Activated CD8-positive, alpha-beta memory T cell treated with anti-CD3 and anti-CD28 coated beads, Interleukin-2, amount 50 U/mL, for 24 hours (primary cell): ENCODE data around the gene TMEM119.

Experiments
- DNase-seq: peaks from one replicate; pipeline ENCODE4 v3.0.0-alpha.2; 2020; ENCODE audit errors: extremely low read depth

Gene TMEM119, protein sequence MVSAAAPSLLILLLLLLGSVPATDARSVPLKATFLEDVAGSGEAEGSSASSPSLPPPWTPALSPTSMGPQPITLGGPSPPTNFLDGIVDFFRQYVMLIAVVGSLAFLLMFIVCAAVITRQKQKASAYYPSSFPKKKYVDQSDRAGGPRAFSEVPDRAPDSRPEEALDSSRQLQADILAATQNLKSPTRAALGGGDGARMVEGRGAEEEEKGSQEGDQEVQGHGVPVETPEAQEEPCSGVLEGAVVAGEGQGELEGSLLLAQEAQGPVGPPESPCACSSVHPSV

DNA sequence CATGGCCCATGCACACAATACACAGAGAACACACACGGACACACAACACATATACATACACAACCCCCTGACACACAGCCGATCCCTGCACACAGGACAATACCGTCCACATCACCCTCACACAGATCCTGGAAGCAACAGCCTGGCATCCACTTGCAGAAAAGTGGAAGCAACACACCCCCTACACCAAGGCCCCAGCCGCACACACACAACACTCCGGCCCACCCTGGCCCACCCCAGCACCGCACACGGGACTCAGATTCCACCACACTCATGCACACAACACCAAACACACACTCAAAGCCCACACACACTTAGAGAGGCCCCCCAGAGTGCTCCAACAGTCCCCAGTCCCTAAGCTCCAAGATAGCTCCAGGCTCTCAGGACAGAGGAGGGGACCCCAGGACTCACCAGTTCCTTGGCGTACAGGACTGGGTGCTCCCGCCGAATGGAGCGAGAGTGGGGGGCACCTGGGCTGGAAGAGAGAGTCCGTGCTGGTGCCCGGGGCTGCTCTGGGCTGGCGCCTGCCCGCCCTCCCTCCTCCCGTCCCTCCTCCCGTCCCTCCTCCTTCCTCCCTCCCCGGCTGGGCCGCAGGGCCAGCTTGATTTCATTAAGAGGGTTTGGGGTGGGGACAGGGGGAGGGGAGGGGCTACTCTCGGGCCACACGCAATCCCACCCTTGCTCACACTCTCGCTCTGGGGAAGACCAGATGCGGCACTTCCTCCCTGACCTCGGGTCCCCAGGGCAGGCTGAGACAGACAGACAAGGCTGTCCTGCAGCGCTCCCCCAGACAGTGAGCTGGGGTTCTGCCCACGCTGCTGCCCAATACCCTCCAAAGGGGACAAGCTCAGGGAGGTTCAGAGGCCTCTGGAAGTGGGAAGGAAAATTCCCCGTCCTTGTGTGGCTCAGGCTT lies at the start of gene TMEM119:
Gene TMEM119, minus strand, starts transcription at position 526 of the 913 bp plus-strand sequence. CDS start 5,701 bp downstream, outside the sequence.
- no peak for DNase-seq

DNA sequence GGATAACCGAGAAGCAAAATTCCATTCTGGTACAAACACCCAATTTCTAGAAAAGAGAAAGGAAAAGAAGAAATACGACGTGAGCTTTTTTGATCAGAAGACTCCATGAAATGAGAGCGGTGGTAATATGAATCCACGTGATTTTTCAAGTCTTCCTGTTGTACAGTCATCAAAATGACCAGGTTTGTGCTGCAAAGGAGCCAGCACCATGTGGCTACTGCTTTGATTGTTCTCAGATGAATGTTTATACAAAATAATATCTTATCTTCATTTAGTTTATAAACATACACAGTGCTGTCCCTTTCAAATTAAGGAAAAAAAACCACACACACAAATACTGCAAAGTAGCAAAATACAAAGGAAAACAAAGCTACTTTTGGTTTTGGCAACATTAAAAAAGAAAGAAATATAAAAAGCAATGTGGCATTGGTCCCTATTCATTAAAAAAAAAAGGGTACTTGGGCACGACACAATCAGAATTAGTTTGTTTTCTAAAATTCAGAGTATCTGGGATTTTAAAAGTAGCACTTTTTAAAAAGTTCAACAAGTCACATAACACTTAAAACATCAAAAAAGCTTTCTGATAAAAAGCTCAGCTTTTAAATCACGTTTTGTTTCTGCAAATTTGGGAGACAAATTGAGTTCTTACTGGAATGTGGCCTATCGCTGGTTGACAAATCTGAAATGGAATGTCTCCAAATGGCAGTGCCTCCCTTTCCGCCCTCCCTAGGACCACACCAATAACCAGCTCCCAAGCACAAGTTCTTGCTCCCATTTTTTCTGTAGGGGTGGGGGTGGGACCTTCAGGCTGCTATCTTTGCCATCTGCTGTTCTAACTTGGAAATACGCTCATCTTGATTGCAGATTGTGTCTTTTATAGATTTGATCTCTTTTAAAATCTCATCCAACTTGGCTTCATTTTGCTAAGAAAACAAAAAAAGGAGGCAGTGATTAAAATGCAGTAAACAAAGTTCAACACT lies 49.0 kb upstream of the TMEM119 start:
- DNase-seq = no peak

DNA sequence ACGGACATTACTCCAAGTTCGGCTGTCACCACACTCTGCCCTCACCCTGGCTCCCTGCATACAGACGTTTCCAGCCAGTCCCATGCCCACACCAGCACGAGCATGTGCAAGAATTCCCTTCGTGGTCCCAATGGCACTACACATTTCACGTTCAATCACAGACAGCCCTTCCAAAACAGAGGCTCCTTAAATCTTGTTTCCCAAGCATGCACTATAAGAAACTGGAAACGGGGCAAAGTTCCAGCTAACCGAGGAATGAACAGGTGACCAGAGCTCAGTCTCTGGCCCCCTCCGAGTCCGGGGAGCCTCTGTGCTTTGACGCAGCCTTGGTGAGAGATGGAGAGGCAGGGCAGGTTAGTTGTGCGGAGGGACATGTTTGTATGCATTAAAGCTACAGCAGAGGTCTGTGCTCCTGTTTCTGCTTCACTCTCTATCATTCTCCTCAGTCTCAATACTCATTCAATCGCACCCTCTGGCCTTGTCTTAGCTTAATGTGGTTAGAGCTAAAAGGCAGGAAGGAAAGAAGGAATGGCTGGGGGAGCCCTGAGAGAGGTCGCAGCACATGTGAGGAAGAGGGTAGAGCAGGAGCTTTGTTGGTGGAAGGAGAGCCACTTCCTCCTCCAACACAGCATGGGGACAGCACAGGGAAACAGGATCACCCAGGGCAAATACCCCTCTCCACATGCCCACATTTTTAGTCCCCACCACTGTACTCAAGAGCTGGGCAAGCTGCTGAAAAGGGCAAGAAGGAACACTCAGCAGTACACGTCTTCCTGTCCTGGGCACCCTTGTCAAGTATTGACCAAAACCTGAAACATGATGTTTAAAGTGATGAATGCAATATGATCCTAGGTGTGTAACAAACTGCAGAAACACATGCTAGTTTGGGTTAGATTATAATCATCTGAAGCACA lies 48.1 kb upstream of the TMEM119 start:
- DNase-seq = no peak

DNA sequence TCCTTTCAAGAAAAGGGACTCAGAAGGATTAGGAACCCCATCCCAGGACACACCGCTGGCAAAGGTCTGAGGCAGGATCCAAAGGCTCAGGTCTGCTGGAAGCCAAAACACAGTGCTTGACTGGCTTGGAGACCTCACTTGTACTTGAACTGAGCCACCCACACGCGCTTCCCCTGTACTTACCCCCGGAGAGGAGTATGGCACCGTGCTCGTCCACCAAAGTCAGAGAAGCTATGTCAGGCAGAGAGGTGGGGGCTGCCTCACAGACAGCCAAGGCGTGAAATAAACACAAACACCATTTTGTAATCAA lies 46.9 kb upstream of the TMEM119 start:
- no peak for DNase-seq

DNA sequence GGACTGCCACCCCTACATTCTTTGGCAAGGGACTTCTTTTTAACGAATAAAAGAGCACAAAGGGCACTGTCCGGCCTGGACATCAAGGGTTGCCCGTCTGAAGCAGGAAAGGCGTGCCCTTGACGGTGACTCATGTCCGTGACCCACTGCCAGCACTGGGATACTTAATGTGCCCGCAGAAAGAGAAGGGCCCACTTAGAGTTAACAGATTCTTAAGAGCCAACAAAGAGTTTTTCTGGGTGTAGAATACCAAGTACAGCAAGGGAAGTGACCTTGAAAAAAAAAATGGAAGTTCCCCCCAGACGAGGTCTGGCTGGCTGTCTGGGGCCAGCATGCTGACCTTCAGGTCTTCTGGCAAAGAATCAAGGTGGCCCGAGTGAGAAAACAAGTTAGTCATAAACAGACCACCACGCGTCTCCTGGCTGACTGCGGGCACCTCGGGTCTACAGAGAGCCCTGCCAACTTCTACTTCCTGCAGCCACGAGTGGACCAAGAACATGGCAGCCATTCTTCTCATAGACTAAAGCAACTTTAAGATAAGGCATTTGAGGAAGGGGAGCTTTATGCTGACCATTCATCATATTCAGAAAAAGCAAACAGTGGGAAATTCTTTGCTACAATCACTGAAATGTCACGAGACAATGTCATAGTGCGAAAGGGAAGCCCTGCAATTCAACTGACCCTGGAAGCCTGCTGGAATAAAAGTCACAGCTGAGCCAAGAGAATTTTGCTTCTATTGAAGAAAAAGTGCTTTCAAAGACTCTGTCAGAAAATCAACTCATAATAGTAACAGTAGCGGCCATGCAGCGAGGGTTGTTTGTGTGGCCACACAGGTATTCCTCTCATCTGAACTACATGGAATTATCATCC lies 46.3 kb upstream of the TMEM119 start:
- no peak for DNase-seq

DNA sequence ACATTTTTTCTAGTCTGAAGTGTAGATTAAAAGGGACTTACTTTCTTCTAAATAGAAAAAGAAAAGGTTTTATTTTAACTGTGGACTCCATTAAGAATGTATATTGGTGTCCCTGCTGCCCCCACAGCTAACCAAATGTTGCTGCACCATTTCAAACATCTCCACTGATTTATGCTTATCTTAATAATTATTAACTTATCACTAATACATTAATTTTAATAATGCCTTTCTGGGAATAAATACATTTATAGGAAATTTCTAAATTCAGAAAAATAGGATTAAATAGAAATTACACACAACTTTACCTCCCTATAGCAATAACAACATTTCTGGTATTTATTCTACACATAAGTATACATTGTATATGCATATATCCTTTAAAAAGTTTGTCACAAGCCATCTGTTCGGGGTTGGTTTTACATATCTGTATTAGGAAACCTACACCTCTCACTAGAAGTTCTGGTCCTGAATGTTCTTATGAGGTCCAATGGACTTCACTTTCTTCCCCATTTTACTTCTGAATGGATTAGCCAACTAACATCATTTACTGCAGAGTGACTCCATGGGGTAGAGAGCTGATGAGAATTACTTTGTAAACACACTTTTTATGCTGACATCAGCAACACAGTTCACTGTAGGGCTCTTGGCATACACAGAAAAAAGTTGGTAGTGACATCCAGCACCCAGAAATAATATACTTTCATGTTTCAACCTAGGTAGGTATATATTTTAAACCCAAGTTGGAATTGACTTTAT lies 45.2 kb upstream of the TMEM119 start:
- DNase-seq = no peak

DNA sequence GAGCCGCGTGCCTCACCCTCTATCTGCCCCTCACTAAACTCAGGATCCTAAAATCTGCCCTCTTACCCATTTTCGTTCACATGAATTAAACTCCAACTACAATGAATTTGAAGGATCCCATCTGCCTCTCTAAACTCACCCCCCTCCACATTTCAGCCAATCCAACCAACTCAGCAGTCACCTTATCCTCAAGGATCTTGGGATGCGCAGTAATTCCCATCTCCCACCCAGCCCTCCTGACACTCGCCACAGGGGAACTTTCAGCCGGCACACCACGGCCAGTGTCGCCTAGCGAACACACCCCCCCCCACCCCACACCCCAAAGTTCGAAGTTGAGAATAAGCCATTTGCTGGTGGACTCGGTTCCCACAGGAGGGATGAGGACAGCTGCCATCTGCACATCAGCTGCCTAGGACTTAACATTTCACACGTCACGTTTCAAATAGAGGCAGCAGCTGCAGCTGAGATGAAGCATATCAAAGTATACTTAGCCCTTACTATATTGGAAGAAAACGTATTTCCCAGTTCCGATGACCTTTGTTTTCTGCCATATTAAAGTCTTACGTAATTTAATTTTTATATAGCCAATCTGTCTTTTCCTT lies 44.5 kb upstream of the TMEM119 start:
- DNase-seq = no peak

DNA sequence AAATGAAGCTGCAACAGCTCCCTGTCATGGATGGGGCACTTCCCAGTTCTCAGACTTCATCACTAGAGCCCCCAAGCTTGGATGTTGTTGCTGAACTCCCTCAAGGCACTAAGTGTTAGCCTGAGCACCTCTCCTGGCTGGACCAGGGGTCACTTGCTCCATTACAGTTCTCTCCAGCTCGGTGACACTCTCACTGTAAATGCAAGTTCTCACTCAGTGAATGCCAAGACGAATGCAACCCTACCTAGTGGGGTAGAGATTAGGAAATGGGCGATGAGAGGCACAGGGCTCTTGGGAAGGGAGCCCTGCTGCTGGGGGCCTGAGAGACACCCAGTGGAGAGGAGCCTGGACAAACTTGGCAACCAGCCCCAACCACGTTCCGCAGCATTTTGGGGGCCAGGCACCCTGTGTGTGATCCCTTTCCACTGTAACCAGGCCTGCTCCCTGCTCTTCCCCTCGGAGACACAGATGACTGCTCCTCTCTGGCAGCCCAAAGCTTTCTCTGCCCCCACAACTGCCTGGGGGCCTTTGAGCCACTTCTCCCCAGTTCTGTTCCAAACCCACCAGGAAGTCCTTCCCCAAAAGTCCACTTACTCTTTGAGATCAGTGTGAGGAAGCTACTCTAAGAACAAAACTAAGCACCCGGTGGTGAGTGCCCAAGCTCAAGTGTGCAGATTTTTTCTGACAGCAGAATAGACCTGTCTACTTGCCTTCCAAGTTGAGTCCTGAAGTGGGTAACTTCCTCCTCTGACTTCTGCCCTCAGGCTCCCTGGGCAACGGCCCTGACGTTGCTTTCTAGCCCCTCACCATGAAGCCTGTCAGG lies 43.8 kb upstream of the TMEM119 start:
- DNase-seq = no peak

DNA sequence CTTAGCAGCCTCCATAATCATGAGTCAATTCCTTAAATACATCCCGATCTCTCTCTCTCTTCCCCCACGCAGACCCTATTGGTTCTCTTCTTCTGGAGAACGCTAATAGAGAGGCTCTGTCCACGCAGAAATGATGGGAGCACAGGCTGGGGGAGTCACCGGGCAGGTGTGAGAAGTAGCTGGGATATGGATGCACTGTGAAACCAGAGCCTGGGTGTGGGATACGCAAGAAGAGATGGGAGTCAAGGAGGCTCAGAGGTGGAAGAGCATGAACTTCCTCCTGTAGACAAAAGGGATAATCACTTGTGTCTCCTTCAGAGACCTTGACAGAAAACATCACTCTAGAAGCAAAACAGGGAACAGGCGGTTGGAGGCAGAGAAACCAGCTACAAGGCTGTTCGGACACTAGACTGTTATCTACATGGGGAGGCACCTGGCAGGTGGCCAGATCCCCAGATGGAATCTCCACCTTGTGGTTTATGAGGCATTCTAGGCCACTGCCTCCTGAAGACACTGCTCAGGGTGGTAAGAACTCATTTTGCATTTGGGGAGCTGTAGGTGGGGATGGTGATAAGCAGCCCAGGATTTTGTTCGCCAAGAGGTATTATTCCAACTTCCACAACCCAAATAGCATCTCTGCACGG lies 43.0 kb upstream of the TMEM119 start:
- no peak for DNase-seq

DNA sequence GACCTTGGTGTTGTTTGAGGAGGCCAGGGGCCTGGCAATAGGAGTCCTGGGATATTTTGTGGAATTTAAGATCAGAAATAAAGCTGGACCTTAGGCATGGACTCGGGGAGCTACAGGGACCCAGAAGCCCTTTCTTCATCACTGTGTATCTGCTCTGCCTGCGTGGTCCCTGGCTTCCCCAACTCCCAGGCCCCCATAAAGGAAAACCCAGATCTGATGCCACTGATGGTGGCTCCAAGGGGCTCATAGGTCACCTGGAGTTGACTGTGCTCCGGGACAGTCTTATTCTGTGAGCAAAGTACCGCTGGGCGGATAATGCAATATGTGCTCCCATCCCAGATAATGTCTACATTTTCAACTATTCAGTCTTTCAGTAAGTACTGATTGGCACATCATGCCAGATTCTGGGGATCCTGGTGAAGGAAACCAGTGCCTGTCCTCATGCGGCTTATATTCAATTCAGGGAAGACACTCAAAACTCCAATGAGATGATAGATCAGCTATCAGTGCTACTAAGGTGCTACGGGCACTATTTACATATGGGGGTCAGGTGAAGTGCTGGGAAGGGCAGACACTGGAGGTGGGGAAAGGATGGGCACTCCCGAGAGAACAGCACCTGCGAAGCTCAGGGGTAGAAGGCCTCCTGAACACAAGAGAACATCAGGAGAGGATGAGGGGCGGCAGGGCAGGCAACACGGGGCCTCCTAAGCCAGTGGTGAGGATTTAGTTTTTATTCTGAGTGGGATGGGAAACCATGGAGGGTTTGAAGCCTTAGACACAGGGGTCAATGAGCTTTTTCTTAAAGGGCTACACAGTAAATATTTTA lies 41.3 kb upstream of the TMEM119 start:
- DNase-seq = no peak

DNA sequence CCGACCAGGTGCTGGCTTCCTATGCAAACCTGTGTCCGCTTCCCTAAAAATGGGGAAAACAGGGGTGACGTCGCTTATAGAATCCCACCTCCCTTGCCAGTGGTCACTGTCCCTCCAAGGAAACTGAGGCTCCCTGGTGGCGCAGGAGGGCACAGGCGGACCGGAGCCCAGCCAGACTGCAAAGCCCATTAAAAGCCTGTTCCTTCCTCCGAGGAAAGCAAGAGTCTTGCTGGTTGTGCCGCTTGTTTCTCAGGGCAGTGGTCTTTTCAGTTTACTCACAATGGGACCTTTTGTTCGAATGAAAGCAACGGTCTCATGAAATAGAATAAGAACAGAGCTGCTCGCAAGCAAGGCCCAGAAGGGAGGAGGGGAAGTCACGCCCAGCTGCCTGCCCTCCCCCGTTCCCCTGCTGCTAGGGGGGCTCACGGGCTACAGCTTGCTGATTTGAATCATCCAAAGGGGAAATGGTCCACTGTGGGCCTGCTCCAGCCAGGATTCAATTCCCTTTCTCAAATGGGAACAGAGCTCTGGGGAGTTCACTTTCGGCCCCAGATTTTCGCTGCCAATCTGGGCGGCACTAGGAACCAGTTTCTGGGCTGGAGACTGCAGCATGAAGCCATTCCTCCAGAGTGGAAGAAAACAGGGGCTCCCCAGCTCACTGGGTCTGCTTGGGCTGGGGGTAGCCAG lies 40.4 kb upstream of the TMEM119 start:
- no peak for DNase-seq

DNA sequence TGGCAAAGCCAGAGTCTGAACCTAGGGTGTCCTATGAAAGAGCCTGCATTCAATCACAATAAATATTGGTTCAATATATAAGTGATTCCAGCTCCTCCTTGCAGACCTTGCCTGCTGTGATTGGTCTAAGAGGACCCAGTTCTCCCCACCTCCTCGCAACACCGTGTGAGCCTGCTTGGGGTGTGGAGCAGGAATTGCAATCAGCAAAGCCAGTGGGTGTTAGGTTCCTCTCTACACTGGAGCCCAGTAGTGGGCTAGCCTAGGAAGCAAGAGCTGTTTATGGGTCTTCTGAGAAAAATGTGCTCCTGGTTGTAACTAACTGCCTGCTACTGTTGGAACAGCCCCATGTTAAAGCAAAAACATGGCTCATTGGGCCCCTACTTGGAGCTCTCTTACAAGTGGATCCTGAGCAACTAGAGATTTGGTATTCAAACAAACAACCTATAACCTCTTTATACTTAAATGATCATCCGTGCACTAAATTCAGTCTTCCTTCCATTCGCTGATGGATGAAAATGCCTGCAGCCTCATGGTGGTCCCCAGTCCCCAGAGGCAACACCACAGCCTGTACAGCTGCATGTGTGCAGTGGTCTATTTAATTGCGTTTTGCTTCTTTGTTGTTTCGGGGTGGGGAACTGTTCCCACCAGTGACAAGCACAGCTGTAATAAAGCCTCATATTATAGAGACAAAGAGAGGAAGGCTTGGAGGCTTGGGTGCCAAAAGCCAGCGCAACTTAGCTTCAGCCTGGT lies 39.5 kb upstream of the TMEM119 start:
- no peak for DNase-seq

DNA sequence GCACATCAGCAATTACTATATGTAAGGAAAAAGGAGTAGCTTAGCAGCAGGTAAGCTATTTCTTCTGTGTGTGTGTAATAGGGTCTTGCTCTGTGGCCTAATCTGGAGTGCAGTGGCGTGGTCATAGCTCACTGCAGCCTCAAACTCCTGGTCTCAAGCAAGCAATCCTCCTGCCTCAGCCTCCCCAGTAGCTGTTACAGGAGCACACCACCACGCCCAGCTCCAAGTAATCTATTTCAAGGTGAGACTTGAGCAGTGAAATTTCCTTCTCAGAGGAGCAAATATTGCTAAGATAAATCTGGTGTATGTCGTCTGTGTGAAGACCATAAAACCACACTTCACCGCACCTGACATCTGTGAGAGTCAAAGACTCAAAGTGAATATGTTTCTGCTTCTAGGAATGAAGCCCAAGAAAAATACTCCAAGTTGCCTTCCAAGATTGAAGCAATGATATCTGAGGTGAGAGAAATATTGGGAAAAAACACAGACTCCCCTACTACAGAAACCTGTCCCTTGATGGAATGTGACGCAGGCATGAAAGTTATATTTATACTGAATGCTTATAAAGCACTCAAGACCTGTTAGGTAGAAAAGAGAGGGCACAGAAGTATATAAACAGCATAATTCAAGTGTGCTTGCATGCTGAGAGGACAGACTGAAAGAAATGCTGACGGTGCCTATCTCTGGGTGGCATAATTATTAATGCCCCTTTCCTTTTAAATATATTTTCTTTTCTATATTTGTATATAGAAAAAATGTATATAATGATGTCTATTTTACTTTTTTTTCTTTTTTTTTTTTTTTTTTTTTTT lies 38.3 kb upstream of the TMEM119 start:
- DNase-seq = no peak
